Inflammatory macrophage treated with lipopolysaccharide for 4 hours (primary cell): ENCODE measurements around the gene COA8.

Experiments used
- DNase-seq: peaks from one replicate; pipeline ENCODE4 v3.0.0-alpha.2; 2020

The COA8 gene

GRCh38 chr14:103625356-103626095 lies 62.8 kb downstream of the COA8 start:
- no peak for DNase-seq

- no peak for DNase-seq
Observed at GRCh38 chr14:103626146-103626850, 63.5 kb downstream of the COA8 start.

GRCh38 chr14:103627073-103628025 lies 64.6 kb downstream of the COA8 start:
- no peak for DNase-seq

- DNase-seq = peak; percentile 88
Observed at GRCh38 chr14:103628221-103628683, 65.5 kb downstream of the COA8 start.

- peak; percentile 71 for DNase-seq
Observed at GRCh38 chr14:103628684-103629502, 66.1 kb downstream of the COA8 start, which contains the start of gene KLC1. Gene KLC1 (plus strand): TSS chr14:103629211. CDS start chr14:103654565, 25,354 bp downstream.

- peak; percentile 48 for DNase-seq
Observed at GRCh38 chr14:103629503-103630121, 66.9 kb downstream of the COA8 start.

- no peak for DNase-seq
Observed at GRCh38 chr14:103630364-103631108, 67.8 kb downstream of the COA8 start.

- DNase-seq = no peak
Observed at GRCh38 chr14:103633391-103633790, 70.6 kb downstream of the COA8 start.

GRCh38 chr14:103634156-103634555 lies 71.4 kb downstream of the COA8 start:
- no peak for DNase-seq

GRCh38 chr14:103638594-103638993 lies 75.8 kb downstream of the COA8 start:
- peak; percentile 10 for DNase-seq
